Aorta (tissue), 5 donors: Measurements from ENCODE around the gene EIF4H. TPM values are rescaled to one million over a fixed set of nuclear protein-coding genes. Genes with fewer than 3 reads are reported as not detected.

Experiments used
- ATAC-seq: fragments of 200-7000 bp; cut with Tn5 transposase; one replicate; pipeline ENCODE4 v1.9.1; 2022; ENCODE audit warnings: moderate library complexity; ENCODE audit not compliant: low FRiP score
- DNase-seq, 2 donors: peaks; one replicate each; pipeline ENCODE4 v3.0.0-alpha.2; 2020
- H3K27ac ChIP-seq, 2 donors: one replicate each; pipeline ENCODE4 v1.5.1; 2013; ENCODE audit warnings: low read length in 2 of 2, mild to moderate bottlenecking in 2 of 2, moderate library complexity in 2 of 2, control low read depth in 1 of 2, inconsistent platforms in 1 of 2, low read depth in 1 of 2
- H3K27me3 ChIP-seq, 2 donors: one replicate each; pipeline ENCODE4 v1.6.1; 2013; ENCODE audit warnings: control low read depth in 1 of 2, low read length in 1 of 2, mild to moderate bottlenecking in 1 of 2, moderate library complexity in 1 of 2; ENCODE audit not compliant: insufficient read depth in 2 of 2, control insufficient read depth in 1 of 2
- H3K36me3 ChIP-seq, 2 donors: one replicate each; pipeline ENCODE4 v1.6.1; 2013; ENCODE audit warnings: control low read depth in 1 of 2, low read length in 1 of 2, mild to moderate bottlenecking in 1 of 2; ENCODE audit not compliant: insufficient read depth in 2 of 2, control insufficient read depth in 1 of 2
- H3K4me1 ChIP-seq, 2 donors: one replicate each; pipeline ENCODE4 v1.6.1; 2013; ENCODE audit warnings: low read length in 2 of 2, control low read depth in 1 of 2, mild to moderate bottlenecking in 1 of 2, moderate library complexity in 1 of 2; ENCODE audit not compliant: insufficient read depth in 2 of 2, control insufficient read depth in 1 of 2
- H3K4me3 ChIP-seq, 2 donors: one replicate each; pipeline ENCODE4 v1.5.1; 2013; ENCODE audit warnings: low read length in 2 of 2, control low read depth in 1 of 2, mild to moderate bottlenecking in 1 of 2
- H3K9me3 ChIP-seq: one replicate; pipeline ENCODE4 v1.6.1; 2013; ENCODE audit warnings: mild to moderate bottlenecking, low read length; ENCODE audit not compliant: control insufficient read depth
- WGBS, 2 donors: extraction: QIAGEN DNeasy Blood & Tissue Kit; methylation state at CpG; one replicate each; pipeline ENCODE4 v1.1.7; 2013; 5-methylcytosine and 5-hydroxymethylcytosine counted together
- intact Hi-C, 2 donors: fragments of 100-400 bp; cut with DNase I; formaldehyde crosslinking; loops; one replicate each; pipeline versions ENCODE4 v1.14.2 to v1.15.0; 2022
- polyA plus RNA-seq, 2 donors: library from polyadenylated mRNA; stranded (reverse); fragments of 200-250 nt; gene quantifications; one replicate each; pipeline ENCODE4 v1.2.3, GENCODE V29; 2013
- total RNA-seq, 2 donors: library from RNA; stranded (reverse); fragmentation: NEBNext Ultra II Directional; extraction: Animal tissue kit (Norgen Biotek cat#: 25700); gene quantifications; one replicate each; pipeline ENCODE4 v1.2.1, GENCODE V29; 2021
- donor health status: healthy with polysubstance abuse.
- donor health status: Bipolar disorder and iron deficiency.
- donor health status: DM: no; HTN: no; CAD: no.
- donor health status: DM: no; HTN: no; CAD: no.
- donor health status: DM: yes; HTN: yes; CAD: no.

Gene EIF4H
- total and polyA plus RNA-seq, 4 donors, result 140 to 207 (median 186) TPM

- Histone ChIP-seq H3K9me3 (no peaks in the 10 kb centered on the region), H3K36me3 (no peaks in the 10 kb centered on the region), H3K4me1 (peaks cover 5 to 6% of the 10 kb centered on the region in 2 donors), H3K27me3 (no peaks in the 10 kb centered on the region), H3K4me3 (no peak overlapping the region), H3K27ac (no peak overlapping the region)
- intact Hi-C loops, result loop anchor here in 1 of 2 donors (5.0 kb wide), 1 partner anchor 98 kb away; the partner anchor contains the start of gene LIMK1
- WGBS, 2 donors, result 50 to 54% methylated on average over 3 of the region's 3 CpGs
- ATAC-seq (no peak), DNase-seq (no peak)
Observed at GRCh38 chr7:74179935-74180604, 5.9 kb downstream of the EIF4H start.

GRCh38 chr7:74180866-74181265 lies 6.7 kb downstream of the EIF4H start:
- Histone ChIP-seq H3K9me3 (no peaks in the 10 kb centered on the region), H3K4me3 (no peak overlapping the region), H3K4me1 (peaks cover 5 to 7% of the 10 kb centered on the region in 2 donors), H3K27ac (no peak overlapping the region), H3K36me3 (no peaks in the 10 kb centered on the region), H3K27me3 (no peaks in the 10 kb centered on the region)
- 56 to 68% methylated on average over 1 of the region's 1 CpG for WGBS, 2 donors
- DNase-seq, result no peak
- intact Hi-C loops, result no loop called here
- no peak for ATAC-seq

- WGBS, 2 donors, result 57 to 59% methylated on average over 5 of the region's 5 CpGs
Observed at GRCh38 chr7:74181821-74182220, 7.7 kb downstream of the EIF4H start.

GRCh38 chr7:74182453-74183090 lies 8.4 kb downstream of the EIF4H start:
- no peak for ATAC-seq
- intact Hi-C loops, result no loop called here

More at GRCh38 chr7:74181821-74182220, 7.7 kb downstream of the EIF4H start:
- Histone ChIP-seq H3K9me3 (no peaks in the 10 kb centered on the region), H3K27me3 (no peaks in the 10 kb centered on the region), H3K4me3 (no peak overlapping the region), H3K27ac (no peak overlapping the region), H3K4me1 (peaks cover 3 to 7% of the 10 kb centered on the region in 2 donors), H3K36me3 (no peaks in the 10 kb centered on the region)
- ATAC-seq, result no peak
- intact Hi-C loops, result no loop called here
- DNase-seq, result no peak

GRCh38 chr7:74183142-74183541 lies 9.0 kb downstream of the EIF4H start:
- ATAC-seq, result no peak
- Histone ChIP-seq H3K4me1 (peaks cover 2 to 7% of the 10 kb centered on the region in 2 donors), H3K9me3 (no peaks in the 10 kb centered on the region), H3K4me3 (no peak overlapping the region), H3K27ac (no peak overlapping the region), H3K27me3 (no peaks in the 10 kb centered on the region), H3K36me3 (no peaks in the 10 kb centered on the region)
- intact Hi-C loops, result no loop called here
- WGBS, 2 donors, result 64 to 71% methylated on average over 3 of the region's 3 CpGs
- no peak for DNase-seq

More at GRCh38 chr7:74182453-74183090, 8.4 kb downstream of the EIF4H start:
- Histone ChIP-seq H3K36me3 (no peaks in the 10 kb centered on the region), H3K9me3 (no peaks in the 10 kb centered on the region), H3K4me3 (no peak overlapping the region), H3K27me3 (no peaks in the 10 kb centered on the region), H3K27ac (no peak overlapping the region), H3K4me1 (peaks cover 2 to 7% of the 10 kb centered on the region in 2 donors)
- 72 to 78% methylated on average over 6 of the region's 6 CpGs for WGBS, 2 donors
- DNase-seq, result no peak

- Histone ChIP-seq H3K36me3 (no peaks in the 10 kb centered on the region), H3K4me3 (no peak overlapping the region), H3K9me3 (no peaks in the 10 kb centered on the region), H3K27ac (no peak overlapping the region), H3K27me3 (no peaks in the 10 kb centered on the region), H3K4me1 (peaks cover 2 to 7% of the 10 kb centered on the region in 2 donors)
- intact Hi-C loops, result no loop called here
- no peak for DNase-seq
- 52% methylated on average over 7 of the region's 7 CpGs for WGBS, 2 donors
- ATAC-seq, result no peak
Observed at GRCh38 chr7:74183653-74184450, 9.7 kb downstream of the EIF4H start.

GRCh38 chr7:74185016-74185415 lies 10.9 kb downstream of the EIF4H start:
- H3K9me3 ChIP-seq, result no peaks in the 10 kb centered on the region
- no peak overlapping the region for H3K27ac ChIP-seq
- no peak overlapping the region for H3K4me3 ChIP-seq
- H3K4me1 ChIP-seq, result peaks cover 2 to 7% of the 10 kb centered on the region in 2 donors
- H3K36me3 ChIP-seq, result peaks cover 0 to 3% of the 10 kb centered on the region in 2 donors
- H3K27me3 ChIP-seq, result no peaks in the 10 kb centered on the region
- 85 to 86% methylated on average over 6 of the region's 6 CpGs for whole genome bisulfite sequencing, 2 donors
- DNase-seq (no peak), ATAC-seq (no peak)
- intact Hi-C loops, result no loop called here

- no peak overlapping the region for H3K27ac ChIP-seq
- DNase-seq, result no peak
- no peak for ATAC-seq
- intact Hi-C loops, result no loop called here
- 6 to 9% methylated on average over 5 of the region's 5 CpGs for WGBS, 2 donors
- no peaks in the 10 kb centered on the region for H3K27me3 ChIP-seq
- no peak overlapping the region for H3K4me3 ChIP-seq
- H3K4me1 ChIP-seq, result peaks cover 0 to 7% of the 10 kb centered on the region in 2 donors
- H3K36me3 ChIP-seq, result peaks cover 0 to 7% of the 10 kb centered on the region in 2 donors
- H3K9me3 ChIP-seq, result no peaks in the 10 kb centered on the region
Observed at GRCh38 chr7:74185636-74186035, 11.5 kb downstream of the EIF4H start.
